GM06990 (cell line): ENCODE results near the gene SFXN4.
"Not testable (repeated sequence)": the region's sequence is repeated elsewhere in the genome, so short reads cannot be mapped to it uniquely, and the experiment has no call there.

ENCODE experiments used
- DNase-seq: peaks from one replicate; pipeline ENCODE4 v3.0.0-alpha.2; 2011; ENCODE audit not compliant: insufficient read length; ENCODE audit errors: extremely low read depth
- H3K27me3 ChIP-seq: replicated peaks from 2 replicates; pipeline ENCODE4 v1.6.0; 2011; ENCODE audit warnings: low read length; ENCODE audit not compliant: control insufficient read depth, insufficient read depth
- H3K36me3 ChIP-seq: 2 replicates; pipeline ENCODE4 v1.5.1; 2011; ENCODE audit warnings: low read length; ENCODE audit not compliant: control insufficient read depth, insufficient read depth
- H3K4me3 ChIP-seq: replicated peaks from 2 replicates; pipeline ENCODE4 v1.5.1; 2011; ENCODE audit warnings: low read depth, mild to moderate bottlenecking, control low read depth, low read length
- CTCF ChIP-seq: IDR thresholded peaks from 2 replicates; pipeline ENCODE4 v1.5.1; 2011; ENCODE audit warnings: low read length, control low read depth, mild to moderate bottlenecking, inconsistent platforms; ENCODE audit not compliant: insufficient read depth, poor library complexity, severe bottlenecking

Gene SFXN4

GRCh38 chr10:119116326-119116951 lies 49.1 kb downstream of the SFXN4 start:
- no peak for DNase-seq
- no peaks in the 10 kb centered on the region for H3K27me3 ChIP-seq
- H3K36me3 ChIP-seq: peaks cover 3% of the 10 kb centered on the region

GRCh38 chr10:119115926-119116325 lies 49.6 kb downstream of the SFXN4 start:
- no peak for DNase-seq
- no peak for TF ChIP-seq CTCF
- H3K4me3 ChIP-seq: no peak overlapping the region
- H3K36me3 ChIP-seq: peaks cover 3% of the 10 kb centered on the region
- H3K27me3 ChIP-seq: no peaks in the 10 kb centered on the region

More at GRCh38 chr10:119116326-119116951, 49.1 kb downstream of the SFXN4 start:
- no peak overlapping the region for H3K4me3 ChIP-seq
- TF ChIP-seq CTCF: no peak

GRCh38 chr10:119113751-119114732 lies 51.5 kb downstream of the SFXN4 start:
- DNase-seq: no peak

GRCh38 chr10:119112056-119112455 lies 53.5 kb downstream of the SFXN4 start:
- TF ChIP-seq CTCF: no peak
- H3K27me3 ChIP-seq: no peaks in the 10 kb centered on the region
- H3K4me3 ChIP-seq: no peak overlapping the region
- DNase-seq: no peak
- H3K36me3 ChIP-seq: peaks cover 3% of the 10 kb centered on the region

More at GRCh38 chr10:119113751-119114732, 51.5 kb downstream of the SFXN4 start:
- no peaks in the 10 kb centered on the region for H3K27me3 ChIP-seq
- H3K36me3 ChIP-seq: peaks cover 3% of the 10 kb centered on the region
- no peak for TF ChIP-seq CTCF
- no peak overlapping the region for H3K4me3 ChIP-seq

GRCh38 chr10:119107771-119108170 lies 57.7 kb downstream of the SFXN4 start:
- H3K4me3 ChIP-seq, DNase-seq, H3K36me3 ChIP-seq, H3K27me3 ChIP-seq: not testable (repeated sequence)

- not testable (repeated sequence) for H3K36me3 ChIP-seq, DNase-seq, H3K4me3 ChIP-seq, H3K27me3 ChIP-seq
Observed at GRCh38 chr10:119107106-119107505, 58.4 kb downstream of the SFXN4 start.

GRCh38 chr10:119105899-119106298 lies 59.6 kb downstream of the SFXN4 start:
- H3K27me3 ChIP-seq, H3K4me3 ChIP-seq, H3K36me3 ChIP-seq, DNase-seq: not testable (repeated sequence)
